GM18508 (cell line): Measurements from ENCODE around the gene LRRC15.

ENCODE experiments used
- ATAC-seq: cut with Tn5 transposase; IDR thresholded peaks from one replicate; pipeline ENCODE4 v1.9.1; 2021; ENCODE audit warnings: moderate number of reproducible peaks; ENCODE audit not compliant: insufficient read depth, unreplicated experiment

The LRRC15 gene

DNA sequence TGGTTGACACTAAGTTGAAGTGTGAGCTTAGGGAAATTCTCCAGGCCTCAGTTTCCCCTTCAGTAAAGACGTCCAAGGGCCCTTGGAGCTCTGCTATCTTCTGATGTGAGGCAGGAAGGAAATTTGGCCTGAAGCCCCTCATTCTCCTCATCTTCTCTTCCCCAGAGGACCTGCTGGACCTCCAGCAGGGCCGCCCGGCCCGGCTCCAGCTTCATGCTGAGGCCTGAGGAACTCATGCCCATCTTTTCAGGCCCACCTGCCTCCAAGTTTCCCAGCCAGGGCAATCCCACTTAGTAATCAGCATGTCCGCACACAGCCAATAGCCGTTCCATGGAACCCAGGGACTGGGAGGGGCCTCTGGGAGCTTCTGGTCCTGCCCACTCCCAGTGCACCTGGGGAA, 4.0 kb downstream of the LRRC15 start:
- no peak for ATAC-seq

DNA sequence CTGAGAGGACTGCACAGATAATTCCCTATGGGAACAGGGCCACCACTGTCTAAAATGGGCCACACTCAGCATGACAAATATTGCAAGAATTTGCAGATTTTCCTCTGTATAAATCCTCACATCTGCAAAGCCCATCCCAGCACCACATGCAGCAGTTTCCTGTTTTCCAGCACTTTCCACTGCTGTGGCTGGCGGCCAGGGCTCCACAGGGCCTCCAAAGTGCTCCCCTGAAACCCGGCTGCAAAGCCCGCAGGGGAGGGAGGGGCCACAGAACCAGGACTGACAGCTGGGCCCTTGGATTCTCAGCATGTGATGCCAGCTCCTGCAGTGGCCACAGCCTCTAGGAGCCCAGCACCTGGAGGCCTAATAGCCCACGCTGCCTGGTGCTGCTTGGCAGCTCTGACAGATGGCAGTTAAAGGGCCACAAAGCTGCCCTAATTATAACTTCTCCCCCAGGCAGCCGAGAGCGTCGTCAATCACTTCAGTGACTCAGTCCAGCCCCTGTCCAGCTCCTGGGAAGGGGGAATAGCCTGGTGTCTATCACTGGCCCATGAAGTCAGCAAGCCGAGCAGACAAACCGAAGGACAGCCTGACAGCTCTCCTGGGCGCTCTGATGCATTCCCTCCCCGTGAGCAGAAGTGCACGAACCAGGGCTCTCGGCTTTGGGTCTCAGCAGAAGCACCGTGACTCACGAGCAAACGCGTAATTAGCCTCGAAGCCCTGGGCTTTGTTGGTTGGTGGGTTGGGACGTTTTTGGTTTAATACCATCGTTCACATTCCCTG, 4.7 kb downstream of the LRRC15 start:
- no peak for ATAC-seq

- no peak for ATAC-seq
Measured at GRCh38 chr3:194364314-194364651, 5.3 kb downstream of the LRRC15 start.

DNA sequence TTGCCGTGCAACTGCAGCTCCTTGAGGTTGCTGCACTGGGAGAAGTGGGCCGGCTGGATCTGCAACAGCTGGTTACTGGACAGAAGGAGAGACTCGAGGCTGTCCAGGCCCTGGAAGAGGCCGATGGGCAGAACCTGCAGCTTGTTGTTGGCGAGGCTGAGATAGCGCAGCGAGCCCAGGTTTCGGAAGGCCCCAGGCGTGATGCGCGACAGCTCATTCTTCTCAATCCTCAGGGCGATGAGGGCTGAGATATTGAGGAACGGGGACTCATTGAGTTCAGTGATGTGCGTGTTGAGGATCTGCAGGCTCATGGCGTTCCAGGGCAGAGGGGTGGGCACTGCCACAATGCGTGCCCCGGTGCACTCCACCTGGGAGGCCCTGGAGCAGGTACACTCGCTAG, 9.0 kb downstream of the LRRC15 start:
- ATAC-seq: no peak

- ATAC-seq: no peak
Measured at GRCh38 chr3:194357681-194358080, 11.9 kb downstream of the LRRC15 start.

DNA sequence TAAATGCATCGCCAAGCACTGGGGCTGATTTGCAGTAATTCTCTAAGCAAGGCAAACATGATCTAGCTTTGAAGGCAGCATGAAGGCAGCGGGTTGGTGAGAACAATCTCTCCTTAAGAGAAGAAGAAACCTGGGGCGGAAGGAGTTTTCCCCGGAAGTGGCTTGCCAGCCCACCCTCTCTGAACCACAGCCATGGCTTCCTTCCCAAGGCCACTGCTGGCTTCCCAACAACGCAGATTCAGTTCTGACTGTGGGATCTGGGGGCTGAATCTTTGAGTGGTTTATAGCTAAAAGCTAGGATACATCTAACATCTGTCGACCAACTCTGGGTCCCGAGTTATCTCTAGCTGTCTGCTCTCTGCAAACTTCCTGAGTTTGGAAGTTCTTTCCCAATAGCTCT, 14.2 kb downstream of the LRRC15 start:
- no peak for ATAC-seq

- ATAC-seq: no peak
Measured at GRCh38 chr3:194354315-194354714, 15.2 kb downstream of the LRRC15 start.

- ATAC-seq: no peak
Measured at GRCh38 chr3:194352667-194353246, 16.8 kb downstream of the LRRC15 start.

DNA sequence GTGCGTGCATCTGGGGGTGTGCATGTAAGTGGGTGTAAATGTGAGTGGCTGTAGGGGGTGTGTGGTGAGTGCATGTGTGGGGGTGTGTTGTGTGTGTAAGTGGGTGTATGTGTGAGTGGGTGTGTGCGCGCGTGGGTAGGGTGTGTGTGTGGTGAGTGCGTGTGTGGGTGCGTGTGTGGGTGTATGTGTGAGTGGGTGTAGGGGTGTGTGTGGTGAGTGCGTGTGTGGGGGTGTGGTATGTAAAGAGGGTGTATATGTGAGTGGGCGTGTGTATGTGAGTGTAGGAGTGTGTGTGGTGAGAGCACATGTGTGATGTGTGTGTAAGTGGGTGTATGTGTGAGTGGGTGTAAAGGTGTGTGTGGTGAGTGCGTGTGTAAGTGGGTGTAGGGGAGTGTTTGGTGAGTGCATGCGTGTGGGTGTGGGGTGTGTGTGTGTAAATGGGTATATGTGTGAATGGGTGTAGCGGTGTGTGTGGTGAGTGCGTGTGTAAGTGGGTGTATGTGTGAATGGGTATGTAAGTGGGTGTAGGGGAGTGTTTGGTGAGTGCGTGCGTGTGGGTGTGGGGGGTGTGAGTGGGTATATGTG, 17.5 kb downstream of the LRRC15 start:
- no peak for ATAC-seq

- no peak for ATAC-seq
Measured at GRCh38 chr3:194351080-194351672, 18.4 kb downstream of the LRRC15 start, which contains the start of gene CPN2. Gene CPN2 (minus strand): TSS chr3:194351328. CDS start chr3:194342702, 8,626 bp downstream.

GRCh38 chr3:194350726-194351071, 18.8 kb downstream of the LRRC15 start:
- no peak for ATAC-seq

DNA sequence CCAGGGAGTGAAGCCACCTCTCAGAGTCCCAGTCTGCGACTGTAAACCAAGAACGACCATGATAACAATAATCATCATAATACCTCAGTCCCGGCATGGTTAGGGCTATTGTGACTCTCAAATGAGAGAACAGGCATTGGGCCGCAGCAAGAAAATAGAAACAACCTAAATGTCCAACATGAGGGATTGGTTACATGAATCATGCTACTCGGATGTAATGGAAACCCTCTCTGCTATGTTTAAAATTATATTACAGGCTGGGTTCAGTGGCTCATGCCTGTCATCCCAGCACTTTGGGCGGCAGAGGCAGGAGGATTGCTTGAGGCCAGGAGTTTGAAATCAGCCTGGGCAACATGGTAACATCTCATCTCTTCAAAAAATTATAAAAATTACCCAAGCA, 21.2 kb downstream of the LRRC15 start:
- ATAC-seq: no peak

- no peak for ATAC-seq
Measured at GRCh38 chr3:194346621-194347020, 22.9 kb downstream of the LRRC15 start.

DNA sequence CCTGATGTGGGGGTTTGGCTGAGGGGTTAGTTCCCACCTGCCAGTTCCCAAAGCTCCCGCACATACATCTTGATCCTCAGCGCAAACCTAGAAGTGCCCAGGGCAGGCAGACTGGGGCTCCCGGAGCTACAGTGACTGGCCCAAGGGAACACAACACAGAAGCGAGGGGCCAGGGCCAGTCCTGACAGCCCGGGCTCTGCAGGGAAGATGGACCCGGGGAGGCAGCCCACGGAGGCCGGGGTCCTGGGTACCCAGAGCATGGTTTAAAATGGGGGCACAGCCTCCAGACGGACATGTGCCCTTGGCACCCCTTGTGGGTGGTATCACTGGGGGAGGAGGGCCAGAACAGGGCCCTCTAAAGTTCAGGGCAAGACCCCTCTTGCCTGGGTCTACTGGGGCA, 23.5 kb downstream of the LRRC15 start:
- ATAC-seq: no peak

- ATAC-seq: no peak
Measured at GRCh38 chr3:194344012-194344411, 25.5 kb downstream of the LRRC15 start.

GRCh38 chr3:194343561-194343893, 26.0 kb downstream of the LRRC15 start:
- ATAC-seq: no peak

GRCh38 chr3:194342861-194343560, 26.5 kb downstream of the LRRC15 start:
- ATAC-seq: no peak

GRCh38 chr3:194340757-194341400, 28.7 kb downstream of the LRRC15 start:
- ATAC-seq: no peak

DNA sequence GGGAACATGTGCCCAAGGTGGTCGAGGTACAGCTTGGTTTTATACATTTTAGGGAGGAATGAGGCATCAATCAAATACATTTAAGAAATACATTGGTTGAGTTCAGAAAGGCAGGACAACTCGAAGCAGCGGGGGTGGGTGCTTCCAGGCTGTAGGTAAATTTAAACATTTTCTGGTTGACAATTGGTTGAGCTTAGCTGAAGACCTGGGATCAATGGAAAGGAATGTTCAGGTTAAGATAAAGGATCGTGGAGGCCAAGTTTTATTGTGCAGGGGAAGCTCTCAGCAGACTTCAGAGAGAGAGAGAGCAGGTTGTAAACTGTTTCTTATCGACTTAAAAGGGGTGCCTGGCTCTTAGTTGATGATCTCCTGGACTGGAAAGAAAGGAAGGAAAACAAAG, 29.7 kb downstream of the LRRC15 start:
- no peak for ATAC-seq

- ATAC-seq: no peak
Measured at GRCh38 chr3:194339356-194339755, 30.2 kb downstream of the LRRC15 start.
